ENCODE data around the gene PLB1.

DNA sequence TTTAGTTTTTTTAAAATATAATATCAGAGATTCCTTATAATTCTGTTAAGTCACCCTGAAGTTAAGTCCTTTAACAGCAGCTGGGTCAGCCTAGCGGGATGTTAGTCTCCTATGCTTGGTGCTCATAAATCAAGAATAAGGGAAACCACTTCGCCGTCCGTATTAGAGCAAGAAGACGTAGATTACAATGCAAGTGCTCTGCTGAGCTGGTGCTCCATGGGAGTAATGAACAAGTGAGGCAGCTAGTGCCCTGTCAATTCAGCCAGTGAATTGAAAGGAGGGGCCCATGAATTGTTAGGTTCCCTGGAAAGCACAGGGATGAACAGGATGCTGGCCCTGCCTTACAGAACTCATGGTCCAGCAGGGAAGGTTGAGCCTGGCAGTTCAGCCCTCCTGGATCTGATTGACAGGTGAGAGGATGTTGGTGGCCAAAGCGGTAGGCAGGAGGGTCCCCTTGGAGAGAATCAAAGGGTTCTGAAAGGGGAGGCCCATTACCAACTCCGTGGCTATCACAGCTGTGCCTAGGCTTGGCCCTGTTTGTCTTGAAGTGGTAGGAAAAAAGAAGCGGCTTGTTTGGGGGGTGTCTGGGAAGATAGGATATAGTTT lies 30.8 kb downstream of the PLB1 start:
- TF ChIP-seq CTCF (IDR thresholded peaks at IDR 0.05; ENCODE audit: low read length): no peak
- no peak for TF ChIP-seq EZH2 (IDR thresholded peaks at IDR 0.05; ENCODE audit: borderline replicate concordance, low read length)

Data from OCI-LY1 (cell line).